Erythroblast (primary cell): ENCODE measurements around the gene POLL.

ENCODE experiments used
- GATA1 ChIP-seq: IDR thresholded peaks from 2 replicates; pipeline ENCODE4 v1.6.1; 2011; ENCODE audit warnings: low read depth, mild to moderate bottlenecking, control low read depth, low read length, moderate library complexity
- POLR2A ChIP-seq: IDR thresholded peaks from 2 replicates; pipeline ENCODE4 v1.6.1; 2011; ENCODE audit warnings: mild to moderate bottlenecking, low read length

DNA sequence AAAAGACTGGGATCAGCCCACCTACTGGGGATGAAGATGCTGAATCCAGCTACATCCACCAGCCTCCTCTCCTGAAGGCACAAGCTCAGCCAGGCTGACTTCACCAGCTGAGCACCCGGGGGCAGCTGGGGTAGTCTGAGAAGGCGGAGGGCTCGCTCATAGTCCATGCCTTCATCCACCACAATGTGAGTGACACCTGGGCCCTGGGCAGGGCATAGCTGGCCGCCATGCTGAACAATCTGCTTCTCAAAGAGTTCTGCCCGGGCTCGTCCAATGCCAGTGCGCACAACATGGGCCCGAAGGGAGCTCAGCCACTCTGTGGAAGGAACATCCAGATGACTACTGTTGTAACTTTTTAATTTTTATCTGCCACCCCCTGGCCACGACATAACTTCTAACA is 2.2 kb downstream of the POLL start:
- TF ChIP-seq POLR2A (no peak), GATA1 (no peak)
